Measurements from ENCODE around the gene CANT1. TPM values are rescaled to one million over a fixed set of nuclear protein-coding genes. Genes with fewer than 3 reads are reported as not detected.

CANT1 gene
- total RNA-seq, 1 experiment from 2014 or later: 34.1 TPM

DNA sequence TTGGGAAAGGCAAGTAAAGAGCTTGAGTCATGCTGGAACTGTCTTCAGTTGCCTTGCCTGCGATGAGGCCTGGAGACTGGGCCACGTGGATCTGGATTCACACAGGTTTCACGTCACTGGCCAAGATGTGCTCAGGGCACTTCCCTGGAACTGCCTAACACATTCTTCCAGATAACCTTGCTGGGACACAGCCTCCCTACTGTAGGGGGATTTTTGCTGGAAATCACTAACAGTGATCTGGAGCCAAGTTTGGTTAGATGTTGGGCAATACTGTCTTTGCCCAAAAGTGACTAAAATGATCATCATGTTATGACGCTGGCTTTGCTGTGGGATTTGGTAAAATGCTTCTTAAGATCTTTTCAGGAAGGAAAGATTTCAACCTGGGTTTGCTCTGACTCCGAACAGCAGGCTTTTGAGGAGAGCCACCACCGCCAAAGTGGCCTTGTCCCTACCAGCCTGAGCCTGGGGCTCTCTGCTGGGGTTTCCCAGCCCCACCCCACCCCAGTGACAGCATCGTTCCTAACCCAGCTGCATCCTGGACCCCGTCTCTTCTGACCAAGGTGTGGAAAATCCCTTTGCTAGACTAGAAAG is 29.1 kb upstream of the CANT1 start:
- peaks cover 10% of the 10 kb centered on the region for H3K27me3 Mint-ChIP-seq (ENCODE audit: low read depth)

More for the DNA sequence above, 29.1 kb upstream of the CANT1 start:
- no peaks in the 10 kb centered on the region for H3K4me1 Mint-ChIP-seq
- POLR2A ChIA-PET: no interaction called here
- DNase-seq (ENCODE audit: low spot score) (no peak), ATAC-seq (no peak)
- H3K36me3 Mint-ChIP-seq: no peaks in the 10 kb centered on the region
- H3K9me3 Mint-ChIP-seq: peaks cover 13% of the 10 kb centered on the region
- H3K27ac Mint-ChIP-seq: no peak overlapping the region
- no peak overlapping the region for H3K4me3 Mint-ChIP-seq
- no peak for TF ChIP-seq IRF2 (CRISPR knock-in tag; IDR thresholded peaks at IDR 0.05; ENCODE audit: borderline replicate concordance, low read depth)
- TF ChIP-seq, protein P1, sequence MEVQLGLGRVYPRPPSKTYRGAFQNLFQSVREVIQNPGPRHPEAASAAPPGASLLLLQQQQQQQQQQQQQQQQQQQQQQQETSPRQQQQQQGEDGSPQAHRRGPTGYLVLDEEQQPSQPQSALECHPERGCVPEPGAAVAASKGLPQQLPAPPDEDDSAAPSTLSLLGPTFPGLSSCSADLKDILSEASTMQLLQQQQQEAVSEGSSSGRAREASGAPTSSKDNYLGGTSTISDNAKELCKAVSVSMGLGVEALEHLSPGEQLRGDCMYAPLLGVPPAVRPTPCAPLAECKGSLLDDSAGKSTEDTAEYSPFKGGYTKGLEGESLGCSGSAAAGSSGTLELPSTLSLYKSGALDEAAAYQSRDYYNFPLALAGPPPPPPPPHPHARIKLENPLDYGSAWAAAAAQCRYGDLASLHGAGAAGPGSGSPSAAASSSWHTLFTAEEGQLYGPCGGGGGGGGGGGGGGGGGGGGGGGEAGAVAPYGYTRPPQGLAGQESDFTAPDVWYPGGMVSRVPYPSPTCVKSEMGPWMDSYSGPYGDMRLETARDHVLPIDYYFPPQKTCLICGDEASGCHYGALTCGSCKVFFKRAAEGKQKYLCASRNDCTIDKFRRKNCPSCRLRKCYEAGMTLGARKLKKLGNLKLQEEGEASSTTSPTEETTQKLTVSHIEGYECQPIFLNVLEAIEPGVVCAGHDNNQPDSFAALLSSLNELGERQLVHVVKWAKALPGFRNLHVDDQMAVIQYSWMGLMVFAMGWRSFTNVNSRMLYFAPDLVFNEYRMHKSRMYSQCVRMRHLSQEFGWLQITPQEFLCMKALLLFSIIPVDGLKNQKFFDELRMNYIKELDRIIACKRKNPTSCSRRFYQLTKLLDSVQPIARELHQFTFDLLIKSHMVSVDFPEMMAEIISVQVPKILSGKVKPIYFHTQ (CRISPR knock-in tag; IDR thresholded peaks at IDR 0.05): no peak
- no peak for TF ChIP-seq ZBTB21 (CRISPR knock-in tag; IDR thresholded peaks at IDR 0.05; ENCODE audit: borderline replicate concordance)
- TF ChIP-seq TP53 (CRISPR knock-in tag; IDR thresholded peaks at IDR 0.05): no peak
- TF ChIP-seq, protein P2, sequence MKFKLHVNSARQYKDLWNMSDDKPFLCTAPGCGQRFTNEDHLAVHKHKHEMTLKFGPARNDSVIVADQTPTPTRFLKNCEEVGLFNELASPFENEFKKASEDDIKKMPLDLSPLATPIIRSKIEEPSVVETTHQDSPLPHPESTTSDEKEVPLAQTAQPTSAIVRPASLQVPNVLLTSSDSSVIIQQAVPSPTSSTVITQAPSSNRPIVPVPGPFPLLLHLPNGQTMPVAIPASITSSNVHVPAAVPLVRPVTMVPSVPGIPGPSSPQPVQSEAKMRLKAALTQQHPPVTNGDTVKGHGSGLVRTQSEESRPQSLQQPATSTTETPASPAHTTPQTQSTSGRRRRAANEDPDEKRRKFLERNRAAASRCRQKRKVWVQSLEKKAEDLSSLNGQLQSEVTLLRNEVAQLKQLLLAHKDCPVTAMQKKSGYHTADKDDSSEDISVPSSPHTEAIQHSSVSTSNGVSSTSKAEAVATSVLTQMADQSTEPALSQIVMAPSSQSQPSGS (CRISPR knock-in tag; IDR thresholded peaks at IDR 0.05; ENCODE audit: borderline replicate concordance, low read depth): no peak
- TF ChIP-seq, protein P3, sequence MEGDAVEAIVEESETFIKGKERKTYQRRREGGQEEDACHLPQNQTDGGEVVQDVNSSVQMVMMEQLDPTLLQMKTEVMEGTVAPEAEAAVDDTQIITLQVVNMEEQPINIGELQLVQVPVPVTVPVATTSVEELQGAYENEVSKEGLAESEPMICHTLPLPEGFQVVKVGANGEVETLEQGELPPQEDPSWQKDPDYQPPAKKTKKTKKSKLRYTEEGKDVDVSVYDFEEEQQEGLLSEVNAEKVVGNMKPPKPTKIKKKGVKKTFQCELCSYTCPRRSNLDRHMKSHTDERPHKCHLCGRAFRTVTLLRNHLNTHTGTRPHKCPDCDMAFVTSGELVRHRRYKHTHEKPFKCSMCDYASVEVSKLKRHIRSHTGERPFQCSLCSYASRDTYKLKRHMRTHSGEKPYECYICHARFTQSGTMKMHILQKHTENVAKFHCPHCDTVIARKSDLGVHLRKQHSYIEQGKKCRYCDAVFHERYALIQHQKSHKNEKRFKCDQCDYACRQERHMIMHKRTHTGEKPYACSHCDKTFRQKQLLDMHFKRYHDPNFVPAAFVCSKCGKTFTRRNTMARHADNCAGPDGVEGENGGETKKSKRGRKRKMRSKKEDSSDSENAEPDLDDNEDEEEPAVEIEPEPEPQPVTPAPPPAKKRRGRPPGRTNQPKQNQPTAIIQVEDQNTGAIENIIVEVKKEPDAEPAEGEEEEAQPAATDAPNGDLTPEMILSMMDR (IDR thresholded peaks at IDR 0.05): no peak
- no peak for TF ChIP-seq NFYB (CRISPR knock-in tag; conservative IDR thresholded peaks at IDR 0.05; ENCODE audit: low read depth)
- TF ChIP-seq EMX1 (CRISPR knock-in tag; IDR thresholded peaks at IDR 0.05): no peak
- TF ChIP-seq, protein P4, sequence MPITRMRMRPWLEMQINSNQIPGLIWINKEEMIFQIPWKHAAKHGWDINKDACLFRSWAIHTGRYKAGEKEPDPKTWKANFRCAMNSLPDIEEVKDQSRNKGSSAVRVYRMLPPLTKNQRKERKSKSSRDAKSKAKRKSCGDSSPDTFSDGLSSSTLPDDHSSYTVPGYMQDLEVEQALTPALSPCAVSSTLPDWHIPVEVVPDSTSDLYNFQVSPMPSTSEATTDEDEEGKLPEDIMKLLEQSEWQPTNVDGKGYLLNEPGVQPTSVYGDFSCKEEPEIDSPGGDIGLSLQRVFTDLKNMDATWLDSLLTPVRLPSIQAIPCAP (CRISPR knock-in tag; IDR thresholded peaks at IDR 0.05): no peak
- TF ChIP-seq TCF7 (CRISPR knock-in tag; IDR thresholded peaks at IDR 0.05; ENCODE audit: low read depth): no peak
- TF ChIP-seq, protein P5, sequence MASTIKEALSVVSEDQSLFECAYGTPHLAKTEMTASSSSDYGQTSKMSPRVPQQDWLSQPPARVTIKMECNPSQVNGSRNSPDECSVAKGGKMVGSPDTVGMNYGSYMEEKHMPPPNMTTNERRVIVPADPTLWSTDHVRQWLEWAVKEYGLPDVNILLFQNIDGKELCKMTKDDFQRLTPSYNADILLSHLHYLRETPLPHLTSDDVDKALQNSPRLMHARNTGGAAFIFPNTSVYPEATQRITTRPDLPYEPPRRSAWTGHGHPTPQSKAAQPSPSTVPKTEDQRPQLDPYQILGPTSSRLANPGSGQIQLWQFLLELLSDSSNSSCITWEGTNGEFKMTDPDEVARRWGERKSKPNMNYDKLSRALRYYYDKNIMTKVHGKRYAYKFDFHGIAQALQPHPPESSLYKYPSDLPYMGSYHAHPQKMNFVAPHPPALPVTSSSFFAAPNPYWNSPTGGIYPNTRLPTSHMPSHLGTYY (CRISPR knock-in tag; IDR thresholded peaks at IDR 0.05): no peak
- TF ChIP-seq, protein P6, sequence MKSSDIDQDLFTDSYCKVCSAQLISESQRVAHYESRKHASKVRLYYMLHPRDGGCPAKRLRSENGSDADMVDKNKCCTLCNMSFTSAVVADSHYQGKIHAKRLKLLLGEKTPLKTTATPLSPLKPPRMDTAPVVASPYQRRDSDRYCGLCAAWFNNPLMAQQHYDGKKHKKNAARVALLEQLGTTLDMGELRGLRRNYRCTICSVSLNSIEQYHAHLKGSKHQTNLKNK (CRISPR knock-in tag; IDR thresholded peaks at IDR 0.05): no peak
- no peak for TF ChIP-seq ATF1 (CRISPR knock-in tag; IDR thresholded peaks at IDR 0.05)
- TF ChIP-seq ETV6 (CRISPR knock-in tag; IDR thresholded peaks at IDR 0.05): no peak
- TF ChIP-seq JUN (CRISPR knock-in tag; IDR thresholded peaks at IDR 0.05): no peak
- TF ChIP-seq, protein P7, sequence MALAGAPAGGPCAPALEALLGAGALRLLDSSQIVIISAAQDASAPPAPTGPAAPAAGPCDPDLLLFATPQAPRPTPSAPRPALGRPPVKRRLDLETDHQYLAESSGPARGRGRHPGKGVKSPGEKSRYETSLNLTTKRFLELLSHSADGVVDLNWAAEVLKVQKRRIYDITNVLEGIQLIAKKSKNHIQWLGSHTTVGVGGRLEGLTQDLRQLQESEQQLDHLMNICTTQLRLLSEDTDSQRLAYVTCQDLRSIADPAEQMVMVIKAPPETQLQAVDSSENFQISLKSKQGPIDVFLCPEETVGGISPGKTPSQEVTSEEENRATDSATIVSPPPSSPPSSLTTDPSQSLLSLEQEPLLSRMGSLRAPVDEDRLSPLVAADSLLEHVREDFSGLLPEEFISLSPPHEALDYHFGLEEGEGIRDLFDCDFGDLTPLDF (CRISPR knock-in tag; IDR thresholded peaks at IDR 0.05): no peak
- TF ChIP-seq, protein P8, sequence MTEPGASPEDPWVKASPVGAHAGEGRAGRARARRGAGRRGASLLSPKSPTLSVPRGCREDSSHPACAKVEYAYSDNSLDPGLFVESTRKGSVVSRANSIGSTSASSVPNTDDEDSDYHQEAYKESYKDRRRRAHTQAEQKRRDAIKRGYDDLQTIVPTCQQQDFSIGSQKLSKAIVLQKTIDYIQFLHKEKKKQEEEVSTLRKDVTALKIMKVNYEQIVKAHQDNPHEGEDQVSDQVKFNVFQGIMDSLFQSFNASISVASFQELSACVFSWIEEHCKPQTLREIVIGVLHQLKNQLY (CRISPR knock-in tag; IDR thresholded peaks at IDR 0.05): no peak
- TF ChIP-seq, protein P9, sequence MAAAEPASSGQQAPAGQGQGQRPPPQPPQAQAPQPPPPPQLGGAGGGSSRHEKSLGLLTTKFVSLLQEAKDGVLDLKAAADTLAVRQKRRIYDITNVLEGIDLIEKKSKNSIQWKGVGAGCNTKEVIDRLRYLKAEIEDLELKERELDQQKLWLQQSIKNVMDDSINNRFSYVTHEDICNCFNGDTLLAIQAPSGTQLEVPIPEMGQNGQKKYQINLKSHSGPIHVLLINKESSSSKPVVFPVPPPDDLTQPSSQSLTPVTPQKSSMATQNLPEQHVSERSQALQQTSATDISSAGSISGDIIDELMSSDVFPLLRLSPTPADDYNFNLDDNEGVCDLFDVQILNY (CRISPR knock-in tag; IDR thresholded peaks at IDR 0.05): no peak
- CTCF ChIA-PET: interaction anchor here (0.5 kb wide), 1 partner anchor 1818 kb away, joined by 4 read pairs; no protein-coding TSS in a partner anchor
